AG09319 (cell line): ENCODE data around the gene ATP8B2.

Source experiments
- DNase-seq: peaks from one replicate; pipeline ENCODE4 v3.0.0-alpha.2; 2010; ENCODE audit warnings: low read depth; ENCODE audit errors: extremely low read depth
- CTCF ChIP-seq: IDR thresholded peaks from 2 replicates; pipeline ENCODE4 v1.5.1; 2011; ENCODE audit warnings: low read depth, mild to moderate bottlenecking, inconsistent platforms, low read length, moderate library complexity

ATP8B2 gene

GRCh38 chr1:154400381-154400801, 75.1 kb downstream of the ATP8B2 start:
- DNase-seq = no peak
- TF ChIP-seq CTCF = no peak
